Nephron progenitor cell (in vitro differentiated cells): ENCODE data around the gene CHSY1.

Experiments used
- DNase-seq: peaks from one replicate; pipeline ENCODE4 v3.0.0; 2021
- H3K27ac Mint-ChIP-seq: 2 replicates; pipeline ENCODE4 v1.8.0; 2021; ENCODE audit warnings: mild to moderate bottlenecking, moderate library complexity, mixed read lengths
- H3K27me3 Mint-ChIP-seq: 2 replicates; pipeline ENCODE4 v1.8.0; 2021; ENCODE audit warnings: mild to moderate bottlenecking, low read depth, mixed read lengths; ENCODE audit not compliant: poor library complexity
- H3K36me3 Mint-ChIP-seq: 2 replicates; pipeline ENCODE4 v1.8.0; 2021; ENCODE audit warnings: low read depth, mixed read lengths
- H3K4me1 Mint-ChIP-seq: 2 replicates; pipeline ENCODE4 v1.8.0; 2021; ENCODE audit warnings: mixed read lengths
- H3K4me3 Mint-ChIP-seq: 2 replicates; pipeline ENCODE4 v1.8.0; 2021; ENCODE audit warnings: mild to moderate bottlenecking, moderate library complexity, mixed read lengths
- H3K9me3 Mint-ChIP-seq: 2 replicates; pipeline ENCODE4 v1.8.0; 2021; ENCODE audit warnings: mild to moderate bottlenecking, moderate library complexity, mixed read lengths
- TF ChIP-seq, protein P1 (sequence below): fragments of 200-600 bp; sonication (generic); IDR thresholded peaks from 2 replicates; pipeline ENCODE4 v1.5.0; 2021; ENCODE audit warnings: antibody characterized with exemption

CHSY1 gene

GRCh38 chr15:101242999-101243336 is 8.9 kb downstream of the CHSY1 start:
- Mint-ChIP-seq H3K9me3 (peaks cover 5% of the 10 kb centered on the region), H3K36me3 (peaks cover 57% of the 10 kb centered on the region), H3K4me3 (no peak overlapping the region), H3K27ac (no peak overlapping the region), H3K27me3 (no peaks in the 10 kb centered on the region), H3K4me1 (peaks cover 58% of the 10 kb centered on the region)
- DNase-seq: no peak
- TF ChIP-seq, protein P1, sequence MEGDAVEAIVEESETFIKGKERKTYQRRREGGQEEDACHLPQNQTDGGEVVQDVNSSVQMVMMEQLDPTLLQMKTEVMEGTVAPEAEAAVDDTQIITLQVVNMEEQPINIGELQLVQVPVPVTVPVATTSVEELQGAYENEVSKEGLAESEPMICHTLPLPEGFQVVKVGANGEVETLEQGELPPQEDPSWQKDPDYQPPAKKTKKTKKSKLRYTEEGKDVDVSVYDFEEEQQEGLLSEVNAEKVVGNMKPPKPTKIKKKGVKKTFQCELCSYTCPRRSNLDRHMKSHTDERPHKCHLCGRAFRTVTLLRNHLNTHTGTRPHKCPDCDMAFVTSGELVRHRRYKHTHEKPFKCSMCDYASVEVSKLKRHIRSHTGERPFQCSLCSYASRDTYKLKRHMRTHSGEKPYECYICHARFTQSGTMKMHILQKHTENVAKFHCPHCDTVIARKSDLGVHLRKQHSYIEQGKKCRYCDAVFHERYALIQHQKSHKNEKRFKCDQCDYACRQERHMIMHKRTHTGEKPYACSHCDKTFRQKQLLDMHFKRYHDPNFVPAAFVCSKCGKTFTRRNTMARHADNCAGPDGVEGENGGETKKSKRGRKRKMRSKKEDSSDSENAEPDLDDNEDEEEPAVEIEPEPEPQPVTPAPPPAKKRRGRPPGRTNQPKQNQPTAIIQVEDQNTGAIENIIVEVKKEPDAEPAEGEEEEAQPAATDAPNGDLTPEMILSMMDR: no peak

DNA sequence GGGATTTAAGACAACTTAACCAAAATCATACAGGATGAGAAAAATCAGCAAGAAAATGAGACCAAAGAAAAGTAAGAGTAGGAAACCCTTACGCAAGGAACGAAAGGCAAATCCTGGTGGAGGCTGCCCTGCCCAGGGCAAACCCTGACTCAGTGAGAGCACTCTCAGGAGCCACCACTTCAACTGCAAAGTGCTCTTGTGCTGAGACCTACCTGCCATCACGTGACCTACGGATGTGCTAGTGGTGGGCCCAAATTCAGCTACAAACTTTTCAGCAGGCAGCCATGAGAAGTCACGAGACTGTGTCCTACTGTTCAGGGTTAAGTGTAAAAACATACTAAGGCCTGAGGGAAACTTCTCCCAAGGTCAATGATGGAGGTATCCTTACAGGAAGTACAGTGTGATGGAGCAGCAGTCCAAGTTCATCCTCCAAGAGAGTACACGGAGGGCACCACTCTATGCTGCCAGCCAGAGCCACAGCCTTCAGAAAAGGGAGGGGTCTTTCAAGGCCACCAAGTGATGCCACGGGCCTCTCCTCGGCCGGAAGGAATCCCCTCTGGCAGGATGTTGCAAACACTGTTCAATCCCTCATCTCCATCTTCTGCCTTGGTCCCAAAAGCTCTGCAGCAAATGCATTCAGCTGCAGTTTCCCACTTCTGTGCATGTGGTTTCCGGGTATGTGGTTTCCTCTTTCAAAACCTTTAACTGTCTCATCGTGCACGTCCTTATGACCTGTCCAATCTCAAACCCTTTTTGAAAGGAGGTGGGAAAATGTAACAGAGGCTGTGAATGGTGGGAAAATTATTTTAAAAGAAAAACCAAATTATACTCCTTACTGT is 9.5 kb downstream of the CHSY1 start:
- TF ChIP-seq, protein P1: no peak
- H3K4me3 Mint-ChIP-seq: no peak overlapping the region
- peaks cover 53% of the 10 kb centered on the region for H3K4me1 Mint-ChIP-seq
- no peak for DNase-seq
- H3K36me3 Mint-ChIP-seq: peaks cover 58% of the 10 kb centered on the region
- H3K27ac Mint-ChIP-seq: no peak overlapping the region
- H3K9me3 Mint-ChIP-seq: peaks cover 8% of the 10 kb centered on the region
- no peaks in the 10 kb centered on the region for H3K27me3 Mint-ChIP-seq

GRCh38 chr15:101240358-101240757 is 11.5 kb downstream of the CHSY1 start:
- H3K36me3 Mint-ChIP-seq: peaks cover 56% of the 10 kb centered on the region
- no peak overlapping the region for H3K4me3 Mint-ChIP-seq
- H3K27ac Mint-ChIP-seq: no peak overlapping the region
- no peaks in the 10 kb centered on the region for H3K27me3 Mint-ChIP-seq
- no peak for DNase-seq
- peaks cover 35% of the 10 kb centered on the region for H3K4me1 Mint-ChIP-seq
- TF ChIP-seq, protein P1: no peak
- H3K9me3 Mint-ChIP-seq: peaks cover 8% of the 10 kb centered on the region

DNA sequence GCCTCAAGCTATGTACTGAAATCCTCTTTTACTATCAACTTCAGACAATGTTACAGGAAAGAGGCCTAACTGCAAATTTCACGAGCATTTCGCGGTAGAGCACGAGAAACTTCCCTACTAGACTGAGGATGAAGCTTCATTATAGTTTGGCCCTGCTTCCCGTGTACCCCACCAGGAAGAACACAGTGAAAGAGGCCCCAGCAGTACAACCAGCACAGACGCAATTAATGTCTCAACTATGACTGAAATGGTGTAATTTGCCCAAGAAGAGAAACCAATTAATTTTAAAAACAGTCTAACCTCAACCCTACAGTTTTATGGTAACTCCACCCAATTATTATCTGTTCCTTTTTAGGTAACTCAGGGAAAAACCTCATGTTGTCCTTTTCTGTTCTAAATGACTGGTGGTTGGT is 12.1 kb downstream of the CHSY1 start:
- peaks cover 8% of the 10 kb centered on the region for H3K9me3 Mint-ChIP-seq
- peaks cover 28% of the 10 kb centered on the region for H3K4me1 Mint-ChIP-seq
- H3K4me3 Mint-ChIP-seq: no peak overlapping the region
- no peak for DNase-seq
- H3K27me3 Mint-ChIP-seq: peaks cover 2% of the 10 kb centered on the region
- TF ChIP-seq, protein P1: no peak
- peak overlapping the region; percentile 87 for H3K27ac Mint-ChIP-seq
- H3K36me3 Mint-ChIP-seq: peaks cover 63% of the 10 kb centered on the region

DNA sequence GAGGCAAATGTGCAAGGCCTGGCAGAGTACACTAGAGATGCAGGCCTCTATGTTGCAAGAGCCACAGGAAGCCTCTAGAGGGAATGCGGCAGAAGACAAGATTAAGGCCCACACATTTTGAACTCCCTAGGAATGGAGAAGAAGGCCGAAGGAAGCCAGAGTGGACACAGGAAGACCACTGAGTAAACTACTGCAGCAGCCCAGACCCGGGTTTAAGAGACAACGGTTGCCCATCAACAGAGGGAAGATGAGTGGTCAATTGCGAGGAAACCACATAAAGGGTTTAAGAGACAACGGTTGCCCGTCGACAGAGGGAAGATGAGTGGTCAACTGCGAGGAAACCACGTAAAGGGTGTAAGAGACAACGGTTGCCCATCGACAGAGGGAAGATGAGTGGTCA is 14.6 kb downstream of the CHSY1 start:
- peaks cover 2% of the 10 kb centered on the region for H3K27me3 Mint-ChIP-seq
- H3K36me3 Mint-ChIP-seq: peaks cover 80% of the 10 kb centered on the region
- H3K9me3 Mint-ChIP-seq: peaks cover 8% of the 10 kb centered on the region
- H3K4me3 Mint-ChIP-seq: no peak overlapping the region
- TF ChIP-seq, protein P1: no peak
- no peak for DNase-seq
- H3K4me1 Mint-ChIP-seq: peaks cover 19% of the 10 kb centered on the region
- no peak overlapping the region for H3K27ac Mint-ChIP-seq
